Stimulated activated CD8-positive, alpha-beta memory T cell treated with anti-CD3 and anti-CD28 coated beads, Interleukin-15, amount 100 ng/mL, for 48 hours (primary cell): ENCODE measurements around the gene HECTD4.
"Not testable (repeated sequence)": the region's sequence is repeated elsewhere in the genome, so short reads cannot be mapped to it uniquely, and the experiment has no call there.

Experiments
- DNase-seq, 2 donors: peaks; one replicate each; pipeline ENCODE4 v3.0.0-alpha.2; 2020; ENCODE audit warnings: low read depth in 2 of 2

HECTD4 gene

DNA sequence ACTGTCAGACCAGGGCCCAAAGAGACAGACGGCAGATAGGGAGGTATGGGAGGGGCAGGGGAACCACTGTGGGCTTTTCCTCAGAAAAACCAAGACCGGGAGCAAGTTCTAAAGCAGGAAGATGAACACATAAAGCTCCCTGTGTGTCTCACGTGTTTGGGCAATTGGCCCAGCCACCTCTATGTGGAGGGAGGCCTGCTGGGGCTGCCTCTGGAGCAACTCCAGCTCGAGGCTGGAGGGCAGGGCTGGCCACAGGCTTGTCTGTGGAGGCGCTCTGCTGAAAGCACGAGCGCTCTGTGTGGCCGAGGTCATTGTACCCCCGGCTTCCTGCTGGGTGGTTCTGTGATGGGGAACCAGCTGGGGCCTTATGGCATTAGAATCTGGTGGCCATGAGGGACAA lies 220.5 kb downstream of the HECTD4 start:
- DNase-seq: no peak

DNA sequence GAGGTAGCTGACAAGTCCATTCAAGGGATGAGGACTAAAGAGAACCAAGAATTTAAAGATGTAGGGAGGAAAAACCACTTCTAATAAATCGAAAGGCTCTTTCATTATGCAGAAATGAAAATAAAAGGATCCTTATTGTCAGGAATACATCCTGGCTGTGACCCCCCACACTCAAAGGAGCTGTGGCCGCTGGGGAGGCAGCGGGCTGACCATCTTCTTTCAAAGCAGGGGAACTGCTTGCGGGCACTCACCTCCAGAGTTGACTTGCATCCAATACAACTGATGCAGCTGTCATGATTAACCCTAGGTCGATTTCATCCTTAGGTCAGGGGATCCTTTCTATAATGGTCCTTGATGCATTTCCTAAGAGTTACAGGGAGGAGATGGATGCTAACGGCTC lies 221.6 kb downstream of the HECTD4 start:
- no peak for DNase-seq

DNA sequence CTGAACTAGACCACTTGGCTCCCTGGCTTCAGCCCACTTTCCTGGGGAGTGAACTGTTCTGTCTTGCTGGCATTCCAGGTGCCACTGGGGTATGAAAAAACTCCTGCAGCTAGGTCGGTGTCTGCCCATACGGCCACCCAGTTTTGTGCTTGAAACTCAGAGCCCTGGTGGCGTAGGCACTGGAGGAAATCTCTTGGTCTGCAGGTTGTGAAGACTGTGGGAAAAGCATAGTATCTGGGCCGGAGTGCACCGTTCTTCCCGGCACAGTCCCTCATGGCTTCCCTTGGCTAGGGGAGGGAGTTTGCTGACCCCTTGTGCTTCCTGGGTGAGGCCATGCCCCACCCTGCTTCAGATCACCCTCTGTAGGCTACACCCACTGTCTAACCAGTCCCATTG lies 223.1 kb downstream of the HECTD4 start:
- DNase-seq: no peak

DNA sequence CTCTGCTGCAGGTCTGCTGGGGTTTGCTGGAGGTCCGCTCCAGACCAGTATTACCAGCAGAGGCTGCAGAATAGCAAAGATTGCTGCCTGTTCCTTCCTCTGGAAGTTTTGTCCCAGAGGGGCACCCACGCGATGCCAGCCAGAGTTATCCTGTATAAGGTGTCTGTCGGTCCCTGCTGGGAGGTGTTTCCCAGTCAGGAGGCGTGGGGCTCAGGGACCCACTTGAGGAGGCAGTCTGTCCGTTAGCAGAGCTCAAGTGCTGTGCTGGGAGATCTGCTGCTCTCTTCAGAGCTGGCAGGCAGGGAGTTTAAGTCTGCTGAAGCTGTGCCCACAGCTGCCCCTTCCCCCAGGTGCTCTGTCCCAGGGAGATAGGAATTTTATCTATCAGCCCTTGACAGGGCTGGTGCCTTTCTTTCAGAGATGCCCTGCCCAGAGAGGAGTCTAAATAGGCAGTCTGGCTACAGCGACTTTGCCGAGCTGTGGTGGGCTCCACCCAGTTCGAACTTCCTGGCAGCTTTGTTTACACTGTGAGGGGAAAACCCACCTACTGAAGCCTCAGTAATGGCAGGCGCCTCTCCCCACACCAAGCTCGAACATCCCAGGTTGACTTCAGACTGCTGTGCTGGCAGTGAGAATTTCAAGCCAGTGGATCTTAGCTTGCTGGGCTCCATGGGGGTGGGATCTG lies 223.6 kb downstream of the HECTD4 start:
- not testable (repeated sequence) for DNase-seq

DNA sequence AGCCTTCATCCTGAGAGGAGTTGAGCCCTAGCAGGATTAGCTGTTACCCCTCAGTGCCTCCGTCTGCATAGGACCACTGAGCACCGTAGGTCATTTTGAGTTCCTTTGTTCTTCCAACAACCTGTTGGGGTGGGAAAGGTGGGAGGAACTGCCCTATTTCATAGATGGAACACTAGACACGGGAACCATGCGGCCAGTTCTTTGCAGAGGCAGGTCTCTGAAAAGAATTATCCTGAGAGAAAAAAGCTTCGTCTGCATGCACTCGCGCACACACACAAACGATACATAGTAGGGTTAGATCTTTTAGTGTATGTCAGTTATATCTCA lies 228.4 kb downstream of the HECTD4 start:
- DNase-seq: no peak

DNA sequence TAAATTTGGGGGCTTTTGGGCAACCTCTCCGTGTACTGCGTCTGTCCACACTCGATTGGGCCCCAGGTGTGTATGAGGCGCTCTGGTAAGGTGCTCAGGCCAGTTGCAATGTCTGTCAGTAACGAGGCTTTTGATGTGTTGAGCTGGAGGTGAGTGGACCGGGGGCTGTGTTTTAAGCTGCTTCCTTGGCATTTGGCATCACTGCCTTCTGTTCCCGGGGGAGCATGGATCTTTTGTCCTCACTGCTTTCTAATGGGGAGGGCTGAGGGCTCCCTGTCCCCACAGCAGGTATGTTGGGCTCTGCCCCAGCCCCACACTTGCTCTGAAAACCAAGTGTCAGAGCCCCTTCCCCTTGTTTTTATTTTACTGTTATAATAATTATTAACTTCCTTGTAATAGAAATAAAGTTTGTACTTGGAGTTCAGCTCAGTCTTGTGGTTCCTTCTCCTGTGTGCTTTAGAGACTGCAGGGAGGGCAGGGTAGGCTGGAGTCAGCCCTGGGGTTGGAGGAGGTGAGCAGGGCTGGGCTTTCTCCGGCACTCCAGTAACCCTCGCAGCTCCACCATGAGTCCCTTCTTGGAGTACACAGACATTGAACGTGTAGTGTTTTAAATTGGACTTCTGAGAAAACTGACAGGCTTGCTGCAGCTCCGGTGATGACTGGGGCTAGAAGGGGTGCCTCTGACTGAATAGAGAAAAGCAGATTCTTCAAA lies 228.9 kb downstream of the HECTD4 start:
- DNase-seq: no peak

DNA sequence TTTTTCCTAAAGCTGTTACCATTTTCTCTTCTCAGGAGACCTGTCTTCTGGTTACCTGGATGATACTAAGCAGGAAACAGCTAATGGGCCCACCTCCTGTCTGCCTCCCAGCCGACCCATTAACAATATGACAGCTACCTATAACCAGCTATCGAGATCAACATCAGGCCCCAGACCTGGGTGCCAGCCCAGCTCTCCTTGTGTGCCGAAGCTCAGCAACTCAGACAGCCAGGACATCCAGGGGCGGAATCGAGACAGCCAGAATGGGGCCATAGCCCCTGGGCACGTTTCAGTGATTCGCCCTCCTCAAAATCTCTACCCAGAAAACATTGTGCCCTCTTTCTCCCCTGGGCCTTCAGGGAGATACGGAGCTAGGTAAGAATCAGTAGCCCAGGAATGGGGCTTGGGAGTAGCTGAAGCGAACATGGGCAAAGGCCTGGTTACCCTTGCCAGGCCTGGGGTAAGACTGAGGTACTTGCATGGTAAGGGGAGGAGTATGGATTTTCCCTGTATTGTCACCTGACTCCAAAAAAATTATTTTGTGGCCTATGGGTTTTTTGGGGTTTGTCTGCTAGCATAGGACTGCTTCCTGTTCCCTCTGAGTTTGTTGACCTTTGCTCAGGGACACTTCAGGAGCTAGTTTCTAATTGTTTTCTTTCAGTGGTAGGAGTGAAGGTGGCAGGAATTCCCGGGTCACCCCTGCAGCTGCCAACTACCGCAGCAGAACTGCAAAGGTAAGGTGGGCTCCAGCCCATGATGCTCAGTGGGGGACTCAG lies 230.3 kb downstream of the HECTD4 start:
- DNase-seq: no peak

DNA sequence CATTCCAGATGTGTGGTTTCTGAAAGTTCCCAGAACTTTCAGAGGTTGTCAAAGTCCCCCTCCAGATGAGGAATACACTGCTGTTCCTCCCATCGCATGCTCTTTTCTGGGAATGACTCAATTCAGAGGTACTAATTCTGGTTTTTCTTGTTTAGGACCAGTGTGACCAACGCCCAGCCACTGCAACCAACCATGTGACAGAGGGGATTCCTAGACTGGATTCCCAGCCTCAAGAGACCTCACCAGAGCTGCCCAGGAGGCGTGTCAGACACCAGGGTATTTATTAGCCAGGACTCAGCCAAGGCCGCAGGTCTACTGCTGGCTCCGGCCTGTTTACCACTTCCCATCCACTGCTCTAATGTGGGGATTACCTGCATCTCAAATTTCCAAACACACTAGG lies 232.6 kb downstream of the HECTD4 start:
- no peak for DNase-seq

DNA sequence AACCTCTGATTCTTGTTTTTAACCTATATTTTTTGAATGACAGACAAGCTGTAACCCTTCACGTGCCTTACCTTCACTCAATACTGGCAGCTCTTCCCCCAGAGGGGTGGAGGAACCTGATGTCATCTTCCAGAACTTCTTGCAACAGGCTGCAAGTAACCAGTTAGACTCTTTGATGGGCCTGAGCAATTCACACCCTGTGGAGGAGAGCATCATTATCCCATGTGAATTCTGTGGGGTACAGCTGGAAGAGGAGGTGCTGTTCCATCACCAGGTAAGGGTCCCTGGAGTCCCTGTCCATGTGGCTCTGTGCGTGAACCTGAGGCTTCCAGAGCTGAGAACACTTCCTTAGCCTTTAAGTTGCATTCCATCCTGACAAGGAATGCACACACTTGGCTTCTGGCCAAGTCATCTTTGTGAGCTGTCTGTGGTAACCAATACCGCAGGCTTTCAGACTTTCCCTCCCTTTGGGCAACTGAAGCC lies 234.2 kb downstream of the HECTD4 start:
- no peak for DNase-seq

DNA sequence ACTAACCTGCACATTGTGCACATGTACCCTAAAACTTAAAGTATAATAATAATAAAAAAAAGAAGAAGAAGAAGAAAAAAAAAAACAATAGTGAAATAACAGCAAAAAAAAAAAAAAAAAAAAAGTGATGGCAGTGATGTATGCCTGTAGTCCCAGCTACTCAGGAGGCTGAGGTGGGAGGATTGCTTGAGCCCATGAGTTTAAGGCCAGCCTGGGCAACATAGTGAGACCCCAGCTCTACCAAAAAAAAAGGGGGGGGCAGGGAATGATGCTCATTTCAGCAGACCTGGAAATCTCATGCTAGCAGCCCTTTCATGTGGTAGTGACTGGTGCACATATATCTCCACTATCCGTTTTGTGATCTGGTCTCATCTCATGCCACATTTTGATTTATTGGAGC lies 236.1 kb downstream of the HECTD4 start:
- no peak for DNase-seq

DNA sequence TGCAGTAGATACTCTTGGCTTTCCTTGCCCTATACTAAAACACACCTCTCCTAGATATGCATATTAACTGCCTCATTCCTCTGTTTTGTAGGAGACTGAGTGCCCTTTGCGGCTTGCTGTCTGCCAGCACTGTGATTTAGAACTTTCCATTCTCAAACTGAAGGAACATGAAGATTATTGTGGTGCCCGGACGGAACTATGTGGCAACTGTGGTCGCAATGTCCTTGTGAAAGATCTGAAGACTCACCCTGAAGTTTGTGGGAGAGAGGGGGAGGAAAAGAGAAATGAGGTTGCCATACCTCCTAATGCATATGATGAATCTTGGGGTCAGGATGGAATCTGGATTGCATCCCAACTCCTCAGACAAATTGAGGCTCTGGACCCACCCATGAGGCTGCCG lies 241.5 kb downstream of the HECTD4 start:
- no peak for DNase-seq

DNA sequence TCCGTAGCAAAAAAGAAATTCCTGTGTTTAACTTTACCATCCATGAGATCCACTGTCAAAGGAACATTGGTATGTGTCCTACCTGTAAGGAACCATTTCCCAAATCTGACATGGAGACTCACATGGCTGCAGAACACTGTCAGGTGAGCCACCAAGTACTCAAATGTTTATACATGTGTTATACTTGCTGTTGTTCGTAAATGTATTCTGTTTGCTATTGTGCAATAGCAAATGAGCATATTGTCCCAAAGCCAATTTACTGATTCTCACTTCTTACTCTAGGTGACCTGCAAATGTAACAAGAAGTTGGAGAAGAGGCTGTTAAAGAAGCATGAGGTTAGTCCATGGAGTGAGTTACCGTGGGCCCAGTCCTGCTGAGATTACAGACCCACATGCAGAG lies 247.5 kb downstream of the HECTD4 start:
- DNase-seq: no peak

DNA sequence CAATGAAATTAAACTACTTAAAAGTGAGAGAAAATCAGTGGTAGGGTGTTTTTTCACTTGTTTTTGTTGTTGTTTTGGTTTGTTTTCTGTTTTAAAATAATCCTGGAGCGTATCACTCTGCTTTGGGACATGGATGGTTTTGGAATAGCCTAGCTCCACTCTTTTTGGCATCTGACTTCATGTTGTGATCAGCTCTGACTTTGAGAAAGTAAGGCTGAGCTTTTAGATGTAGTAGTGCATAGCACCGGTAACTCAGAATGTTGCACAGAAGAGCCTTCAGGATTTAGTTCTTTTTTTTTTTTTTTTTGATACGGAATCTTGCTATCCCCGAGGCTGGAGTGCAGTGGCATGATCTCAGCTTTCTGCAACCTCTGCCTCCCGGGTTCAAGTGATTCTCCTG lies 248.8 kb downstream of the HECTD4 start:
- no peak for DNase-seq

DNA sequence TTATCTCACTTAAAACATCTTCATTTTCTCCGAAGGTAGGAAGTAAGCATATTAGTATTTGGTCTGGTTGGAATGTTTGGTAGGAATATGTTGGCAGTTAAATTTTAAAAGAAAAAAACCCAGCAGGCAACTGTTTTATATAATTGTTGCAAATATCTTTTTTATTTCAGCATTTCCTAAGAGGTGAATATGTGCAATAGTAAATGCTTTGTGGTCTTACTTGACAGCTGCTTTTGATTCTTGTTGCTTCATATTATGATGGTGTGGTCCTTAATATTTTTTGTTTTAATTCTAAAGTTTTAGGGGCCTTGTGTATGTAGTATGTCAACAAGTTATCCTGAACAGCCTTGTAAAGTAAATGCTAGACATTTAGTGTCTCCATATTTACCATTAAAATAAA lies 250.5 kb downstream of the HECTD4 start:
- no peak for DNase-seq

DNA sequence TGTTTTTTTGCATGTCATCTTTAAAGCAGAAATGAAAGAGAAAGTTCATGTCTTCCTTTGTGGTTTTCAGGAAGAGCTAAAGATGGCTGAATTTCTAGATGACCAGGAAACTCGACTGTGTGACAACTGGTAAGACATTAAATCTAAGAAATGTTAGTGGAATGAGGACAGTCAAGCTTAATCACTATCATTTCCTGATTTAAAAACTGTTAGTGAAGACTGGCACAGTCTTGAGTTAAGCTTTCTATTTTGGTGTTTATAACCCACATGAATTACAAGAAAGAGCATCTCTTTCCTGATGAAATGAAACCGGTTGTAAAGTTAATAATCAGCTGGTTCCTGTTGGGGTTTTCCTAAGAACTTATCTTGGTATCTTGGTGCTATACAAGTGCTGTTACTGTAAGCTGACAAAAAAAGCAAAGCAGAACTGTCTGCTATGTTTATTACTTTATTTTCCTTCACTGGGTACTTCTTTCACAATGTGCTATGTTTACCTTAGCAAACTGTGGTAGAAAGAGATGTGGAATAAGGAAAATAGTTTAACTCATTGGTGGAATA lies 251.7 kb downstream of the HECTD4 start:
- DNase-seq: no peak

DNA sequence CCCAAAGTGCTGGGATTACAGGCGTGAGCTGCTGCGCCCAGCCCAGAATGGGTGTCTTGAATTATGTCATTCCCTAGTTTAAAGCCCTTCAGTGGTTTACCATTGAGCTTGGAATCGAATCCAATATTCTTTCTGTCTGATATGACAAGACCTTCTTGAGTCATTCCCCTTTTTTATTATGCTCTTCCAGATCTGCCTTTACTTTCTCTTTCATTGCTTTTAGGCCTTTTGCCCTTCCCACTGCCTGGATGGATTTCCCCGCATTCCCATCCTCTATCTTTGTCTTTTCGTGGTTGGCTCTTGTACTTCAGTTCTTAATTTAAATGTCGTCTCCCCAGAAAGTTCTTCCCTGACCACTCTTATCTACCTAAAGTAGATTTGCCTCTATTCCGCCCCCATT lies 255.3 kb downstream of the HECTD4 start:
- no peak for DNase-seq

DNA sequence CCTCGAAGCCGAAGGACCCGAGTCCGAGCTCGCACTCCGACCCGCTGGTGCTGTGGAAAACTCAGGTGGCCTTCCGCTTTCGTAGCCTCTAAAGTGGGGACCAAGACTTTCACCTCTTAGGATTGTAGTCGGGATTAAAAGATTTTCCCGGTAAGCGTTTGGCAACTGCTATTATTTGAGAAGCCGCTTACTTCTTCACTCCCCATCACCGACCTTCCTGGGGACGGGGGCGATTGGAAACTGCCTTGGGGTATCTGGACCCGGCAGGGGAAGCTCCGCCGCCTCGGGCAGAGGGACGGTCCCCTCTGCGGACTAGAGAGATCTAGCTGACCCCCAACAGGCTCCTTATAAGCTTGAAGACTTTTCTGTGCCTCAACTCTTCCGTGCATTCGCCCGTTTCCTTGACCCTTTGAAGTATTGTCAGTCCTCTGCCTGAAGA lies 256.2 kb downstream of the HECTD4 start:
- no peak for DNase-seq

DNA sequence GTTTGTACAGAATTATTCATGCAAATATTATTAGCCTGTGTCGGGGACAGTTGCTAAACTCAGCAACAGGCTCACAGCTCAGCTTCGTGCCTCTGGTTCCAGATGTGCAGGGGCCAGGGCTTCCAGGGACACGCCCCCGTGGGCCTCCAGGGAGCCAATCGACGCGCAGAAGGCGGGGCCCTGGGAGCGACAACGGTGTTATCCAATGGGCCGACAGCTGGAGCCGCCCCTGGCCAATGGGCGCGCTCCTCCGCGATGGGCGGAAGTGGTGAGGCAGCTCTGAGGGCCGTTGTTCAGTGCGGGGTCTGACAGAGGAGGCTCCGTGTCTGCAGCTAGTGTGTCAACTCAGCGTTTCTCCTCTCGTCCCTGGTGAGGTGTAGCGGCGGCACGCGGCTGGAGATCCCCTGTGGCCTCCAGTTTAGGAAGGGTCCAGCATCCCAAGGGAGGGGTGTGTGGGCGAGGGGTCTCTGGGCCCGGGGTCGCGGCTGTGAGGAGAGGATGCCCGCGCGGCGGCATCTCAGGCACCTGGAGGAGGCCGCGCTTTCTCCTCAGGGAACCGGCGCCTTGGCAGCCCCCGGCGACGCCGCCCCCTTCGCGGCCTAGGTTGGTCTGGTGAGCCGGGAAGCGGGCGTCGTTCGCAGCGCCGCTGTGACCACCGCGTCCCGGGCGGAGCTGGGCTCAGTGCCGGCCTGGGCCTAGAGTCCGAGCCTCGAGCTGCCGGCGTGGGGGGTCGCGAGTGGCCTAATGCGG lies 256.8 kb downstream of the HECTD4 start, which contains the start of gene TRAFD1:
TRAFD1 (plus strand) TSS at position 311 of the 750 bp plus-strand sequence. CDS start 4,963 bp downstream, outside the sequence.
- DNase-seq: peak; percentile 98 to 99

DNA sequence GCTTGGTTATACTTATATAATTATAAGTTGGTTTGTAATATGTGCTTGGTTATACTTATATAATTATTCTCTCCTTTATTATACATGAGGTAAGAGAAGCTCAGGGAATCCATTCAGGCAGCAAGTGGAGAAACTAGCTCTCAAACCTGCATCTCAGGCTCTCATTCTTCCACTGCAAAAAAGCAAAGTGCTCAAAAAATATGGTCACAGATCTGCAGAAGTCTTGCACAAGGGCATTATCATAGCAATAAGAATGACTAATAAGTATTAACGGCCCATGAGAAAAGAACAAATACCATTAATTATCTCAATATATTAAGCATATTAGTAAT lies 257.3 kb downstream of the HECTD4 start:
- DNase-seq: no peak

DNA sequence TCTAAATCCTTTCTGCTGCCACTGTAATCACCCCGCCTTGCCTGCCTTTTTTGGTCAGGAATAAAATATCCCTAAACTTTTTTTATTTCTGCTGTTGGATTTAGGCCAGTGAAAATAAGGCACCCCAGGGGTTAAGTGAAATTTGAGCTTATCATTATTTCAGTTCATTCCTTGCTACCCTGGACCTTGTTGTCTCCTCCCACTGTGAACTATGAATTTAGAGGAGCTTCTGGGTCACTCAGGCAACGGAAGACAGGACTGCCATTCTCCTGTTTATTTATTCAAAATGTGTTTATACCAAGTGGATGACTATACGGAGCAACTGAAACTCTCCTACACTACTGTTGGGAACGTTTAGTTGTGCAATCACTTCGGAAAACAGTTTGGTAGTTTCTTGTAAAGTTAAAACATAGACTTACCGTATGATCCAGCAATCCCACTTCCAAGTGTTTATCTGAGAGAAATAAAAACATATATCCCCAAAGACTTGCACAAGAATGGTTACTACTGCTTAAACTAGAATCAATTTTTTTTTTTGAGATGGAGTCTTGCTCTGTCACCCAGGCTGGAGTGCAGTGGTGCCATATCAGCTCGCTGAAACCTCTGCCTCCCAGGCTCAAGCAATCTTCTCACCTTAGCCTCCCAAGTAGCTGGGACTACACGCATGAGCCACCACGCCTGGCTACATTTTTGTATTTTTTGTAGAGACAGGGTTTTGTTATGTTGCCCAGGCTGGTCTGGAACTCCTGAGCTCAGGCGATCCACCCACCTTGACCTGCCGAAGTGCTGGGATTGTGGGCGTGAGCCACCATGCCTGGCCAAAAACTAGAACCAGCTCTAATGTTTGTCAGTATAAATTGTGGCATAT lies 259.2 kb downstream of the HECTD4 start:
- no peak for DNase-seq
